SU-DHL-6 (cell line): Measurements from ENCODE around the gene POU5F2.

Experiments used
- H2AFZ ChIP-seq: fragments of 200-600 bp; sonication (generic); 2 replicates; pipeline ENCODE4 v1.6.1; 2014; ENCODE audit warnings: low read depth, mild to moderate bottlenecking, moderate library complexity, mixed read lengths, antibody characterized with exemption, low read length; ENCODE audit not compliant: severe bottlenecking
- H3F3A ChIP-seq: fragments of 200-600 bp; shearing (Covaris generic); 2 replicates; pipeline ENCODE4 v1.6.0; 2016; ENCODE audit warnings: antibody characterized with exemption, mild to moderate bottlenecking; ENCODE audit not compliant: insufficient read depth
- H3K27ac ChIP-seq: fragments of 200-600 bp; sonication (generic); 2 replicates; pipeline ENCODE4 v1.5.1; 2016; ENCODE audit warnings: low read depth, mild to moderate bottlenecking, low read length, moderate library complexity, mixed read lengths
- H3K27me3 ChIP-seq: fragments of 200-600 bp; sonication (generic), shearing (Covaris generic); 2 replicates; pipeline ENCODE4 v1.6.0; 2014; ENCODE audit warnings: mild to moderate bottlenecking, low read length
- H3K36me3 ChIP-seq: fragments of 200-600 bp; sonication (generic); 2 replicates; pipeline ENCODE4 v1.6.1; 2014; ENCODE audit warnings: mild to moderate bottlenecking, low read length, mixed read lengths
- H3K4me2 ChIP-seq: fragments of 300-600, 200-600 bp; shearing (Covaris generic), sonication (generic); 2 replicates; pipeline ENCODE4 v1.6.0; 2014; ENCODE audit warnings: low read length, low read depth, mild to moderate bottlenecking; ENCODE audit not compliant: poor library complexity, severe bottlenecking
- H3K4me3 ChIP-seq: fragments of 200-600 bp; sonication (generic); 2 replicates; pipeline ENCODE4 v1.5.1; 2014; ENCODE audit warnings: antibody characterized with exemption, low read length, mild to moderate bottlenecking, mixed read lengths; ENCODE audit not compliant: insufficient read depth, poor library complexity, severe bottlenecking
- H3K79me2 ChIP-seq: fragments of 200-600 bp; sonication (generic); 2 replicates; pipeline ENCODE4 v1.6.1; 2014; ENCODE audit warnings: mild to moderate bottlenecking, low read length, moderate library complexity; ENCODE audit not compliant: insufficient read depth
- H3K9ac ChIP-seq: fragments of 200-600 bp; sonication (generic); 2 replicates; pipeline ENCODE4 v1.7.0; 2014; ENCODE audit warnings: mild to moderate bottlenecking, low read length
- H3K9me2 ChIP-seq: fragments of 200-600 bp; sonication (generic); replicated peaks from 2 replicates; pipeline ENCODE4 v1.6.1; 2014; ENCODE audit warnings: low read length; ENCODE audit not compliant: insufficient read depth
- H3K9me3 ChIP-seq: fragments of 200-600 bp; sonication (generic); 2 replicates; pipeline ENCODE4 v1.6.1; 2014; ENCODE audit warnings: low read length, mixed read lengths; ENCODE audit not compliant: insufficient read depth
- H4K20me1 ChIP-seq: fragments of 200-600 bp; sonication (generic); 2 replicates; pipeline ENCODE4 v1.6.1; 2014; ENCODE audit warnings: low read depth, mild to moderate bottlenecking, antibody characterized with exemption, low read length, moderate library complexity, mixed read lengths
- EZH2phosphoT487 ChIP-seq: fragments of 200-600 bp; sonication (generic), shearing (Covaris generic); conservative IDR thresholded peaks from 2 replicates; pipeline ENCODE4 v1.6.1; 2018; ENCODE audit warnings: mild to moderate bottlenecking, antibody characterized with exemption, low read length, moderate library complexity, mixed read lengths
- TF ChIP-seq, protein P1 (sequence below): fragments of 200-600 bp; sonication (generic); IDR thresholded peaks from one replicate; pipeline ENCODE4 v1.5.1; 2017; ENCODE audit warnings: antibody characterized with exemption, mild to moderate bottlenecking, low read length, moderate library complexity; ENCODE audit not compliant: insufficient read depth, poor library complexity, severe bottlenecking

POU5F2 gene

GRCh38 chr5:93705896-93706295 is 35.5 kb downstream of the POU5F2 start:
- H2AFZ ChIP-seq: no peak overlapping the region
- H3K27me3 ChIP-seq: no peaks in the 10 kb centered on the region
- no peak overlapping the region for H3K4me2 ChIP-seq
- no peaks in the 10 kb centered on the region for H3F3A ChIP-seq
- H3K9ac ChIP-seq: no peak overlapping the region
- H4K20me1 ChIP-seq: no peaks in the 10 kb centered on the region
- no peaks in the 10 kb centered on the region for H3K9me3 ChIP-seq
- H3K79me2 ChIP-seq: no peaks in the 10 kb centered on the region
- no peaks in the 10 kb centered on the region for H3K9me2 ChIP-seq
- no peaks in the 10 kb centered on the region for H3K36me3 ChIP-seq
- no peak for TF ChIP-seq EZH2phosphoT487
- TF ChIP-seq, protein P1, sequence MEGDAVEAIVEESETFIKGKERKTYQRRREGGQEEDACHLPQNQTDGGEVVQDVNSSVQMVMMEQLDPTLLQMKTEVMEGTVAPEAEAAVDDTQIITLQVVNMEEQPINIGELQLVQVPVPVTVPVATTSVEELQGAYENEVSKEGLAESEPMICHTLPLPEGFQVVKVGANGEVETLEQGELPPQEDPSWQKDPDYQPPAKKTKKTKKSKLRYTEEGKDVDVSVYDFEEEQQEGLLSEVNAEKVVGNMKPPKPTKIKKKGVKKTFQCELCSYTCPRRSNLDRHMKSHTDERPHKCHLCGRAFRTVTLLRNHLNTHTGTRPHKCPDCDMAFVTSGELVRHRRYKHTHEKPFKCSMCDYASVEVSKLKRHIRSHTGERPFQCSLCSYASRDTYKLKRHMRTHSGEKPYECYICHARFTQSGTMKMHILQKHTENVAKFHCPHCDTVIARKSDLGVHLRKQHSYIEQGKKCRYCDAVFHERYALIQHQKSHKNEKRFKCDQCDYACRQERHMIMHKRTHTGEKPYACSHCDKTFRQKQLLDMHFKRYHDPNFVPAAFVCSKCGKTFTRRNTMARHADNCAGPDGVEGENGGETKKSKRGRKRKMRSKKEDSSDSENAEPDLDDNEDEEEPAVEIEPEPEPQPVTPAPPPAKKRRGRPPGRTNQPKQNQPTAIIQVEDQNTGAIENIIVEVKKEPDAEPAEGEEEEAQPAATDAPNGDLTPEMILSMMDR: no peak
- H3K27ac ChIP-seq: no peak overlapping the region
- H3K4me3 ChIP-seq: no peak overlapping the region

- TF ChIP-seq EZH2phosphoT487: no peak
- TF ChIP-seq, protein P1: no peak
- no peaks in the 10 kb centered on the region for H3K9me2 ChIP-seq
- no peak overlapping the region for H3K27ac ChIP-seq
Measured at GRCh38 chr5:93704996-93705395, 36.4 kb downstream of the POU5F2 start.

GRCh38 chr5:93691997-93692396 is 49.4 kb downstream of the POU5F2 start:
- Histone ChIP-seq H3K4me2 (no peak overlapping the region), H3K36me3 (no peaks in the 10 kb centered on the region), H3K27ac (no peak overlapping the region), H4K20me1 (no peaks in the 10 kb centered on the region), H2AFZ (no peak overlapping the region), H3K9ac (no peak overlapping the region), H3K79me2 (no peaks in the 10 kb centered on the region), H3K9me2 (no peaks in the 10 kb centered on the region), H3K9me3 (no peaks in the 10 kb centered on the region), H3K27me3 (no peaks in the 10 kb centered on the region), H3F3A (no peaks in the 10 kb centered on the region), H3K4me3 (no peak overlapping the region)
- TF ChIP-seq, protein P1: no peak
- no peak for TF ChIP-seq EZH2phosphoT487

More at GRCh38 chr5:93704996-93705395, 36.4 kb downstream of the POU5F2 start:
- H4K20me1 ChIP-seq: no peaks in the 10 kb centered on the region
- no peak overlapping the region for H3K4me2 ChIP-seq
- H3K9ac ChIP-seq: no peak overlapping the region
- no peaks in the 10 kb centered on the region for H3K9me3 ChIP-seq
- H2AFZ ChIP-seq: no peak overlapping the region
- H3K4me3 ChIP-seq: no peak overlapping the region
- H3K79me2 ChIP-seq: no peaks in the 10 kb centered on the region
- H3K27me3 ChIP-seq: no peaks in the 10 kb centered on the region
- no peaks in the 10 kb centered on the region for H3F3A ChIP-seq
- no peaks in the 10 kb centered on the region for H3K36me3 ChIP-seq
